AG08396 (cell line): ENCODE results near the gene FEM1A.
A peak's percentile ranks its signal among the peaks of the same experiment; 100 is the strongest.
"Not testable (repeated sequence)": the region's sequence is repeated elsewhere in the genome, so short reads cannot be mapped to it uniquely, and the experiment has no call there.

Source experiments
- DNase-seq: peaks from one replicate; pipeline ENCODE4 v3.0.0; 2012; ENCODE audit warnings: low spot score, mixed read lengths

FEM1A gene

DNA sequence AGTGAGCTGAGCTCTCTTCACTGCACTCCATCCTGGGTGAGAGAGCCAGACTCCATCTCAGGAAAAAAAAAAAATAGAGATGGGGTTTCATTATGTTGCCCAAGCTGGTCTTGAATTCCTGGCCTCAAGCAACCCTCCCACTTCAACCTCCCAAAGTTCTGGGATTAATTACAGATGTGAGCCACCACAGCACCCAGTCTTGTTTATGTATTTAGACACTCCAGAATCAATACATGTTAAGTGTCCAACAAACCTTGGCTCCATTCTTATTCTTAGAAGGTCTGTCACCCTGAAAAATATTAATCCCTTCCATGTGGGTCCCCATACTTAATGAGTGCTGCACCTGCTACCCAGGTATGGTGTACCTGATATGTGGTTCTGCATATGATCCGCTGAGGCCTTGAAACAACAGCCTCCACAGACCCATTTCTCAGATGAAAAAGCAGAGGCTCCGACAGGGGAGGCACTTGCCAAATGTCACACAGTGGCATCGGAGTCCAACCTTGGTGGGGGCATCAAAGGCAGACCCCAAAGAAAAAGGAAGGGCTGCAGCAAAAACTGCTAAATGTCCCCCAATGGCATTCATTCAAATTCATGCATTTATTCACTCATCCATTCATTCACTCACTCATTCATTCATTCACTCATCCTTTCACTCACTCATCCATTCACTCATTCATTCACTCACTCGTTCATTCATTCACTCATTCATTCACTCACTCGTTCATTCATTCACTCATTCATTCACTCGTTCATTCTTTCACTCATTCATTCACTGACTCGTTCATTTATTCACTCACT lies 23.3 kb downstream of the FEM1A start:
- DNase-seq = no peak

DNA sequence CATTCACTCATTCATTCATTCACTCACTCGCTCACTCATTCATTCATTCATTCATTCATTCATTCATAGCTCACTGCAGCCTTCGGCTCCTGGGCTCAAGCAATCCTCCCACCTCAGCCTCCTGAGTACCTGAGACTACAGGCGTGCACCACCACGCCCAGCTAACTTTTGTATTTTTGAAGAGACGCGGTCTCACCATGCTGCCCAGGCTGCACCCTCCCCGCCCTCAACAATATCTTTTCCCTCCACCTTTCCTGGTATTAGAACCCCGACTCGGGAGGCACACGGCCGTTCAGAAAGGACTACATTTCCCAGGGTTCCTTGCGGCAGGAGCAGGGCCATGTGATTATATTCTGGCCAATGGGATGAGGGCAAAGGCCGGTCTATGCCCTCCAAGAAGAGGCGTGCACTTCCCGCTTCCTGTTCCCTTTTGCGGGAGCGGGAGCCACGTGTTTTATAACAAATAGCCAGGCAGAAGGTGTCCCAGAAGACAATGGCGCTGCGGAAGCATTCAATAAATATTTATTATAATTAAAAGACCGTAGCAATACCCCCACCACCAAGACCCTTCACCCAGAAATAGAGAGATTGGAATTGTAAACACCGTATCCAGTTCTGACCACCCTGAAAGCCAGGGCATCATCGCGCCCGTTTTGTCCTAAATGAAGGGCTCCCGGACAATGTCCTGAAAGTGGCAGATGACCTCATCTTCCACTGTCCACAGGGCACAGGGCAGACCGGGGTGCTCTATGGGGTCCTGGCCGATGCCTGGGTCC lies 24.1 kb downstream of the FEM1A start:
- DNase-seq = peak; percentile 98

DNA sequence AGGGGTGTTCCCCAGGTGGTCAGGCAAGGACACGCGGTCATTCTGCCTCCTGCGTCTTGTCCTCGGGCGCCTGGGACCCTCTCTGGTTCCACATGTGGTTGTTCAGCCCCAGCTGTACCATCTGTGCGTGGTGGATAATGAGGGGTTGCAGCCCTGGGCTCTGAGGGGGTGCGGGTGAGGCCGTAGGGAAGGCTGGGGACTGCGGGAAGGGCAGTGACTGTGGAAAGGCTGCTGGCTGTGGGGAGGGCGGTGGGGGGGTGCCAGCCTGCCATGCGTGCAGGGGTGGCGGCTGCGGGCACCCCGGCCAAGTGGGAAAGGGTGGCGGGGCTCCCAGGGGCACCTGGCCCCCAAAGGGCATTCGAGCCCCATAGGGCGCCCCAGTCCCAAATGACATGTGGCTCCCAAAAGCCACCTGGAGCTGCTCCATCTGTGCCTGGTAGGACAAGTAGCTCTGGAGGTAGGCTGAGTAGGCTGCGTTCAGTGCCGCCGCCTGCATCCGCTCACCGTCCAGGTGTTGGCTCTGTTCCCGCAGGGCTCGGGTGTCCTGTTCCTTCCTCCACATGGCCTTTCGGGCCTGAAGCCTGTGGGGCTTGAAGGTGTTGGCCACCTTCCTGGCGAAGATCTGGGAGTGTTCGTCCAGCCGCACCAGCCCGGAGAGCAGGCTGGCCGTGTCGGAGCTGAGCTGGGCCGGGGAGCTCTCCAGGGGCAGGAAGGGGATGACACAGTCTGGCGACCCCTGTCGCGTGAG lies 24.8 kb downstream of the FEM1A start:
- DNase-seq = no peak

DNA sequence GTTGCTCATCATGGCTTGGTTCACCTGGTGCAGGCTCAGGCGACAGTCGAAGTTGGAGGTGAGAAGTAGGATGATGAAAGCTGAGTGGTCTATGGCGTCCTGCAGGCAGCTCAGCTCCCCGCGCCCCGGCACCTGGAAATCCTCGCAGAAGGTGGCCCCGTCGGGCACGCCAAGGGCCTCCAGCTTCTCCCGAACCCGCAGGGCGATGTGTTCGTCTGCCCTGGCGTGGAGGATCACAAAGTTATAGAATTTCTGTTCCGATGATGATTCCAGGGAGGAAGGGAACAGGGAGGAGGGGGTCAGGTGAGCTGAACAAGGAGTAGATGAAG lies 25.4 kb downstream of the FEM1A start:
- no peak for DNase-seq

DNA sequence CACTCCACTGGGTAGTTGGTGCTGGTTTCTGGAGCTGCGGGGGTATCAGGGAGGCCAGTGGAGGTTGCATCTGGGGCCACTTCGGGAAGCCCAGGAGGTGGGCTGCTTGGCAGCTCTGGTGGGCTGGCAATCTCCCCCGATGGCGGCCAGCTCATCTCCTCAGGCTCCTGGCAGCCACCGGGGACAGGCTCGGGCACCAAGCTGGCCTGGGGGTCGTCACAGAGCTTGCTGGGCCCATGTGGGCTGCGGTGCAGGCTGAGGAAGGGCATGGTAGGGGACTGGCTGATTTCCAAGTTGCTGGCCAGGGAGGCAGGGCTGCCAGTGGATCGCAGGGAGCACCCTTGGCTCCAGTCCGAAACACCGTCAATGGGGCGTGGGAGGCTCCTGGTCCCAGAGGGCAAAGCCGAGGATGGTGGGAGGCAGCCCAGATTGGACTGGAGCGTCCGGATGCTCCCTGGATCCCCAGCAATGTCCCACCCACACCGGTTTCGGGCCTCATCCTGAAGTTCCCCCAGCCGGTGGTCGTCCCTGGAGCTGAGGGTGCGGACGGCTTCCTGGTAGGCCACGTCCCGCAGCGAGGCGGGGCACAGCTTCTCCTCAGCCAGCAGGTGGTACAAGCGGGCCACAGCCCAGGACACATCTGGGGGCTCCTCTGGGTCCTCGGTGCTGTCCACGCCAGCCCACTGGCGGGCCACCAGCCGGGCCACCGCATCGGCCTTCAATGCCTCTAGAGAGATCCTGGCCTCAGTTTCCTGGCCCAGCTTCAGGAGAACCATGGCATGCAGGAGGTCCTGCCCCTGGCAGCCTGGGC lies 26.1 kb downstream of the FEM1A start:
- DNase-seq = no peak

DNA sequence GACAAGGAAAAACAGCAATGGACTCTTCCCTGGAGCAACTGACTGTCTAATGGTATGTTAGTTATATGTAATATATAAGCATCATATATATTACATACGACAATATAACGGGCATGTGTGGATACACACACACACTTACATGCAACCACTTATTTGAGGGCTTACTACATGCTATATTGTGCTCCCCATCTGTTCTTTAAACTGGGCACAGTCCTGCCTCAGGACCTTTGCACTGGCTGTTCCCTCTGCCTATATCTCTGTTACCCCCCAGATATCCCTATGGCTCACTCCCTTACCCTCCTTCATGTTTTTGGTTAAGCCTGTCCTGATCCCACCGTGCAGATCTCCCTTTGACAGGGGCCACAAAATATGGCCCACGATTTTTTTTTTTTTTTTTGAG lies 29.7 kb downstream of the FEM1A start:
- DNase-seq = no peak

DNA sequence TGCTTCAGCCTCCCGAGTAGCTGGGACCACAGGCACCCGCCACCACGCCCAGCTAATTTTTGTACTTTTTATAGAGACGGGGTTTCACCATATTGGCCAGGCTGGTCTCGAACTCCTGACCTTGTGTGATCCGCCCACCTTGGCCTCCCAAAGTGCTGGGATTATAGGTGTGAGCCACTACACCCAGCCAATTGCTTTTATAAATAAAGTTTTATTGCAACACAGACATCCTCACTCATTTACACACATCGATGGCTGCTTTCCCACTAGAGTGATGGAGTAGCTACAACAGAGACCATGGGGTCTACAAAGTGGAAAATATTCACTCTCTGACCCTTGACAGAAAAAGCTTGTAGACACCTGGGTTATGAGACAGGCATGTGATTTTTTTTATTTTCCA lies 30.8 kb downstream of the FEM1A start:
- DNase-seq = not testable (repeated sequence)

DNA sequence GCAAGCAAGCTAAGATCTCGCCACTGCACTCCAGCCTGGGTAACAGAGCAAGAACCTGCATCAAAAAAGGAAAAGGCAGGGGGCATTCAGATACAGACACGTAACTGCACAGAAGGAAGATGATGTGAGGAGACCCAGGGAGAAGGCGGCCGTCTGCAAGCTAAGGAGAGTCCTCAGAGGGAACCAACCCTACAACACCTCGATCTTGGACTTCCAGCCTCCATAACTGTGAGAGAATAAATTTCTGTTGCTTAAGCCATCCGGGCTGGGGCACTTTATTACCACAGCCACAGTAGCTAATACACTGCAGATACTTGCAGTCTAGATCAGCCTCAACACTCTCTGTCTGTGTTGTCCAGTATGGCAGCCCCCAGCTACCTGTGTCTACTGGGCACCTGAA lies 32.0 kb downstream of the FEM1A start:
- no peak for DNase-seq

DNA sequence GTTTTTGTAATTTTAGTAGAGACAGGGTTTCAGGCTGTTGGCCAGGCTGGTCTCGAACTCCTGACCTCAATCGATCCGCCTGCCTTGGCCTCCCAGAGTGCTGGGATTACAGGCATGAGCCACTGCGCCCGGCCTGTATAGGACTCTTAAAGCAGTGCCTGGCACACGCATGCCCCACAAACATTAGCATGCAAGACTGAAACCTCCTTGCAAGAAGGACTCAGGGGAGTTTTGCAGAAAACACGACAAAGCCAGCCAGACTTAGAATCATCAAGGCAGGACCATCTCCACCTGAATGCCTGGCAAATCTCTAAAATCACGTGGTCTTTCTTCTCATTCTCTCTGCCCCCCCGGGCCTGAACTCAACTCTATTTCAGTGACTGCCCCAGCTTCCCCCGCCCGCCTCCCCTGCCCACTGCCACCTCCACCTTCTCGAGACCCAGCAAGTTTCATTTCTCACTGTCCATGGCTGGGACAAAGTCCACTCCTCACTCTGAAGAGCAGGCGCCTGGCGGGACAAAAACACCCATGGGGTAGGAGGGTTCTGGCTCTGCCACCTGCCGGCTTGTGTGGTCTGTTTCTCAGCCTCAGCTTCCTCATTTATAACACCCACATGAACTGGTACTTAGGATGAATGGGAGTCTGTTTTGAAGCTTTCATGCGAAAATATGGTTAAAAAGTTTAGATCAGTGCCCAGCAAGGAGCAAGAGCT lies 37.6 kb downstream of the FEM1A start:
- no peak for DNase-seq

DNA sequence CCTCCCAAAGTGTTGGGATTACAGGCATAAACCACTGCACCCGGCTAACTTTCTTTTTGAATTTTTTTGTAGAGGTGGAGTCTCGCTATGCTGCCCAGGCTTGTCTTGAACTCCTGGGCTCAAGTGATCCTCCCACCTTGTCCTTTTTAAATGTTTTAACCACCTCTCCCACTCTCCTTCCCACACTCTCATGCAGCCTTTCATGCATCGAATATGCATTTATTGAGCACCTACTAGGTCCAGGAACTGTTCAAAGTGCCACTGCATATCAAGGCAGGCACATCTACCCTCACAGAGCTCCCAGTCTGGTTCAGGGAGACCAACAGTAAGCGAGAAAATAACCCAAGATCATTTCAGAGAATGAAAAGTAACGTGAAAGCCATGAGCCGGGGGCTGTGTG lies 38.8 kb downstream of the FEM1A start:
- DNase-seq = no peak

DNA sequence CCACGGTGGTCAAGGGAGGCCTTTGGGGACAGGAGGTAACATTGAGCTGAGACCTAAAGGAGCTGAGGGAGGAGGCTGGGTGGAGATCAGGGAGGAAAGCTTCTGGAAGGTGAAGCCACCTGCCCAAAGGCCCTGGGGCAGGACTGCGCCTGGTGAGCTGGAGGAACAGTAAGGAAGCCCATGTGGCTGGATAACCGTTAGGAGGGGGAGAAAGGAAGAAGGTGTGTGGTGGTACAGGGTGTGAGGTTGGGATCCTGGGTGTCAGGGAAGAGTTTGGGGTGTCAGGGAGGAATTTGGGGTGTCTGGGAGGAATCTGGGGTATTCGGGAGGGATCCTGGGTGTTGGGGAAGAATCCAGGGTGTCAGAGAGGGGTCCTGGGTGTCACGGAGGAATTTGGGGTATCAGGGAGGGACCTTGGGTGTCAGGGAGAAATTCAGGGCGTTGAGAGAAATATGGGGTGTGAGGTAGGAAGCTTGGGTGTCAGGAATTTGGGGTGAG lies 39.3 kb downstream of the FEM1A start:
- no peak for DNase-seq

DNA sequence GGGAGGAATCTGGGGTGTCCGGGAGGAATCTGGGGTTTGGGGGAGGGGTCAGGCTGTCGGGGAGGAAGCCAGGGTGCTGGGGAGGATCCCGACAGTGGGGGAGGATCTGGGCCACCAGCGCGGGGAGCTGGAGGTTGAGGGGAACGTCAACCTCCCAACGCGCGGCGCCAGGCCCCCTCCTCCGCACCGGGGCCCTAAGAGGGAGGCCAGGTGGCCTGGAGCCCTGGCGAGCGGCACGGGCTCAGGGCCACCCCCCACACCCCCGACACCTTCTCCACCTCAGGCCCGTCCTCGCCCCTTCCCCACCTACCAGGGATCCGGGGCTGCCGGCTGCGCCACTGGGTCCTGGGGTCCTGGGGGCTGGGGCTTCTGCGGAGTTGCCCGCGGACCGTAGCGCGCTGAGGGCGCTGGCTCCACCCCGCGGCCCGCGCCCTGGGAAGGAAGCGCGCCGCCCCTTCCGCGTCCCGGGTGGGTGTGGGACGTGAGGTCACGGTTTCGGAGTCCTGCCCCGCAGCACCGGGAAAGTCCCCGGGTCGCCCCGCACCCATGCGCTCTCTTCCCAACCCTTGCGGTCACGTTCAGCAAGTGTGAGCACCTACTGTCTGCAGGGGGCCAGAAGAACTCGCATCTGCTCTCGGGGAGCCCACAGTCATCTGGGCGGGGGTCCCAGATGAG lies 39.9 kb downstream of the FEM1A start, which contains the start of gene TICAM1:
TSS of gene TICAM1 (minus strand) at position 409 of the 675 bp plus-strand sequence. CDS start 13,335 bp downstream, outside the sequence.
- peak; percentile 85 for DNase-seq

DNA sequence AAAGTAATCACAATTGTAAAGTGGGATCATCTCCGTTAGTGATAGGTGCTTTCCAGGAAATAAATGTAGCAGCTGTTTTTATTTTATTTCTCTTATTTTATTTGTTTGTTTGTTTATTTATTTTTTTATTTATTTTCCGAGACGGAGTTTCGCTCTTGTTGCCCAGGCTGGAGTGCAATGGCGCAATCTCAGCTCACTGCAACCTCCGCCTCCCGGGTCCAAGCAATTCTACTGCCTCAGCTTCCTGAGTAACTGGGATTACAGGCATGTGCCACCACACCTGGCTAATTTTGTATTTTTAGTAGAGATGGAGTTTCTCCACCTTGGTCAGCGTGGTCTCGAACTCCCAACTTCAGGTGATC lies 40.4 kb downstream of the FEM1A start:
- not testable (repeated sequence) for DNase-seq

DNA sequence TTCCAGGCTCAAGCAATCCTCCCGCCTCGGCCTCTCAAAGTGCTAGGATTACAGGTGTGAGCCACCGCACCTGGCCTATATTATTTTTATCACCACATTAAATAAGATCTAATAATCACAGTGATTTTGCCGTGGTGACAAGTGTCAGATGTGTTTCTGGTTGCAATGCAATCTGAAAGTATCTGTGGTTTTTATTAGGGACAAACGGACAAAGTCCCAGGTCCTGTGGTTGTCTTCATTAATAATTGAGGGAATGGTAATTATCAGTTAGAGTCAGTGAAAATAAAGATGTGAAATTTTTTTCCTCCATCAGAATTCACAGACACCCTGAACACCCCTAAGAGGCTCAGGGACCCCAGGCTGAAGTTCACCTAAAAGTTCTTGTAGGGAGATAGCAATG lies 41.2 kb downstream of the FEM1A start:
- no peak for DNase-seq

DNA sequence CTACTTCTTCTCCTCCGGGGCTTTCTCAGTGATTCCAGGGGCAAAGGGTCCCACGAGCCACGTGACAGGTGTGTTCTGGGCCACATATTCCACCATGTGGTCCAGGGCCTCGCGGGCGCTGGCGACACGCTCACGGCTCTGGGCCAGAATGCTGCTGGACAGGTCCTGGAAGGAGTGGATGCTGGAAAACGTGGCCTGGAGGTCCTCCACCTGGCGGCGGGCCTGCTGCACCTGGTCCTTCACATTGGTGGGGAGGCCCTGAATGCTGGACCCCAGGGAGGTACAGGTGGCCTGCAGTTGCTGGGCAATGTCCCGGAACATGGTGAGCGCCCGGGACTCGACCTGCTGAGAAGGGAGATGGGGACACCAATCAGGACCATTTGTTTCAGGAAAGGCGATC lies 47.7 kb downstream of the FEM1A start:
- no peak for DNase-seq

DNA sequence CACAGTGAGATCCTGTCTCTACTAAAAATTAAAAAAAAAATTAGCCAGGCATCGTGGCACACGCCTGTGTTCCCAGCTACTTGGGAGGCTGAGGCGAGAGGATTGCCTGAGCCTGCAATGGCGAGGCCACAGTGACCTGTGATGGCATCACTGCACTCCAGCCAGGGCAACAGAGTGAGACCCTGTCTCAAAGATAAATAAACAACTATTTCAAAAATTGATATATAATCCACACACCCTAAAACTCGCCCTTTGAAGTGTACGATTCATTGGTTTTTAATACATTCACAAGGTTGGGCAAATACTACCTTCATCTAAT lies 52.1 kb downstream of the FEM1A start:
- DNase-seq = no peak

DNA sequence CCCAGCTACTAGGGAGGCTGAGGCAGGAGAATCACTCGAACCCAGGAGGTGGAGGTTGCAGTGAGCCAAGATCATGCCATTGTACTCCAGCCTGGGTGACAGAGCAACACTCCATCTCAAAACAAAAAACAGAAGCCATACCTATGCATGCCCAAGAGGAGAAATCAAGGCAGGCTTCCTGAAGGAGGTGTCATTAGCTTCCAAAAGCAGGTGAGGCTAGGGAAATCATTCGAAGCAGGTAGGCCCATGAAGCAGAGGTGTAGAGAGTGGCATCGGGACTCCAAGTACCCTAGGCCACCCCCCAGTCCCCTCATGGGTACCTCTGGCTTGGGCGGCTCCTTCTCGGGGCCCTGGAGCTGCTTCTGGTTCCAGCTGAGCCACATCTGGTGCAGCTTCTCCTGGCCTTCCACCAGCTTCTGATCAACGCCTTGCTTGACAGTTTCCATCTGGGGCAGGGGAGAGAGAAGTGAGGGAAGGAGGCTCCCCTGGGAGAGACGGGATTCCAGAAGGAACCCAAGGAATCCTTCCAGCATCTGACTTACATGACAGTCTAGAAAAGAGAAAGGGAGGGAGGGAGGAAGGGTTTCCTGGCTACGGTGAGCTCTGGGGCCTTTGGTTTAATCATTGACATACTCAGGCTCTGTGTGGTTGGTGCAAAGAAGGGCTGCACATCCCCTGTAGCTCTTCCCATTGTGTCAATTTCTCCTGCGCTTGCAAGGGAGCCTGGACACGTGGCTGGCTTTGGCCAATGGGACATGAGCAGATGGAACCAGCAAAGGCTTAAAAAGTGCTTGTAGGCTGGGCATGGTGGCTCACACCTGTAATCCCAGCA lies 53.0 kb downstream of the FEM1A start:
- no peak for DNase-seq

DNA sequence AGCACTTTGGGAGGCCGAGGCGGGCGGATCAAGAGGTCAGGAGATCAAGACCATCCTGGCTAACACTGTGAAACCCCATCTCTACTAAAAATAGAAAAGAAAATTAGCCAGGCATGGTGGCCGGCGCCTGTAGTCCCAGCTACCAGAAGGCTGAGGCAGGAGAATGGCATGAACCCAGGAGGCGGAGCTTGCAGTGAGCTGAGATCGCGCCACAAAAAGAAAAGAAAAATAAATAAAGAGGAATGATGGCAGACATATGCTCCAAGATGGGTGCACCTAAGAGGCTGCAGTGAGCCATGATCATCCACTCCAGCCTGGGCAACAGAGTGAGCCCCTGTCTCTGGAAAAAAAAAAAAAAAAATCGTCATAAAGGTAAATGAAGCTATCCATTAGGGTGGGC lies 54.4 kb downstream of the FEM1A start:
- DNase-seq = not testable (repeated sequence)

DNA sequence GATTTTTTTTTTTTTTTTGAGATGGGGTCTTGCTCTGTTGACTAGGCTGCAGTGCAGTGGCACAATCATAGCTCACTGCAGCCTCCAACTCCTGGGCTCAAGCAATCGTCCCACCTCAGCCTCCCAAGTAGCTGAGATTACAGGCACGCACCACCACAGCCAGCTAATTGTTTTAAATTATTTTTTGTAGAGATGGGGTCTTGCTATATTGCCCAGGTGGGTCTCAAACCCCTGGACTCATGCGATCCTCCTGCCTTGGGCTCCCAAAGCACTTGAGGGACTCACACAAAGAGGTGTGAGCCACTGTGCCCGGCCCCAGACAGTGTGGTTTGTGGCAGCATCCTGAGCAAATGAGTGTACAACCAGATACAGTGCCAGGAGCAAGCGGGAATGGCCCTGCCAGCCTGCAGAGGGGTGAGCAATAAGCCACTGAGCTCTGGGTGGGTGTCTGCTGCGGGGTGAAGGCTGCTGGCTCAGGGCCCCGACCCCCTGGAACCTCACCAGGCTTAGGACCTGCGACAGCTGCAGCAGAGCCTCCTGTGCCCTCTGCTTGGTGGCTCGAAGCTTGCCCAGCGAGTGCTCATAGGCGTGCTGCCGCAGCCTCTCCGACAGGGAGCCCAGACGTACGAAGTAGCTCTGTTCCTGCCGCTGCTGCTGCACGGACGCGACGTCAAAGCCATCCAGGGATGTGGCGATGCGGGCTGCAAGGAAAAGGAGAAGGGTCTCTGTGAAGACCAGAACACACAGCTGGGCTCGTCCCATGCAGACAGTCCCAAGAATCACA lies 55.8 kb downstream of the FEM1A start:
- no peak for DNase-seq
